IMR-90 (cell line): ENCODE results near the gene OR10A2. TPM values are rescaled to one million over a fixed set of nuclear protein-coding genes. Genes with fewer than 3 reads are reported as not detected.

ENCODE experiments used
- ATAC-seq: fragments of 200-7000 bp; cut with Tn5 transposase; 2 replicates; pipeline ENCODE4 v1.9.1; 2020; ENCODE audit warnings: low read depth, mild to moderate bottlenecking, moderate library complexity
- BruUV-seq: library from RNA; stranded (reverse); fragments of 400-500 nt; replicated peaks from 2 replicates; lab custom pipeline; 2021; lab: Mats Ljungman, UMichigan
- CTCF ChIA-PET: fragments of 300-600 bp; formaldehyde crosslinking; extraction: SDS; loops from one replicate; lab custom pipeline; 2021; ENCODE audit warnings: antibody characterized with exemption; lab: Yijun Ruan, JAX
- POLR2A ChIA-PET: fragments of 300-600 bp; sonication (Branson Sonifier 250); formaldehyde crosslinking; loops from one replicate; lab custom pipeline; 2022; ENCODE audit warnings: antibody characterized with exemption; ENCODE audit not compliant: unreplicated experiment; lab: Charles Lee
- DNase-seq: peaks from one replicate; pipeline ENCODE4 v3.0.0; 2013
- H2AFZ ChIP-seq: replicated peaks from 2 replicates; pipeline ENCODE3; 2013; ENCODE audit warnings: low read length, mild to moderate bottlenecking; ENCODE audit not compliant: poor library complexity
- H2AK5ac ChIP-seq: 2 replicates; pipeline ENCODE4 v1.6.1; 2013; ENCODE audit warnings: low read depth, low read length, inconsistent platforms
- H2AK9ac ChIP-seq: replicated peaks from 2 replicates; pipeline ENCODE3; 2013; ENCODE audit warnings: mild to moderate bottlenecking, low read depth, low read length, moderate library complexity; ENCODE audit not compliant: poor library complexity
- H2BK120ac ChIP-seq: 2 replicates; pipeline ENCODE4 v1.6.1; 2013; ENCODE audit warnings: low read depth, low read length, inconsistent platforms
- H2BK15ac ChIP-seq: 3 replicates; pipeline ENCODE4 v1.6.1; 2013; ENCODE audit warnings: low read depth, low read length, inconsistent platforms
- H2BK20ac ChIP-seq: 2 replicates; pipeline ENCODE4 v1.6.1; 2013; ENCODE audit warnings: low read depth, mild to moderate bottlenecking, inconsistent platforms, low read length, moderate library complexity
- H2BK5ac ChIP-seq: 2 replicates; pipeline ENCODE4 v1.6.1; 2013; ENCODE audit warnings: mild to moderate bottlenecking, low read depth, low read length, inconsistent platforms; ENCODE audit not compliant: poor library complexity, severe bottlenecking
- H3K14ac ChIP-seq: replicated peaks from 2 replicates; pipeline ENCODE4 v1.6.1; 2013; ENCODE audit warnings: low read depth, low read length, inconsistent platforms
- H3K18ac ChIP-seq: 2 replicates; pipeline ENCODE4 v1.6.1; 2013; ENCODE audit warnings: low read depth, low read length, control low read depth
- H3K23ac ChIP-seq: 2 replicates; pipeline ENCODE4 v1.6.1; 2013; ENCODE audit warnings: low read depth, low read length, inconsistent platforms
- H3K27ac ChIP-seq: 2 replicates; pipeline ENCODE4 v1.5.1; 2013; ENCODE audit warnings: mild to moderate bottlenecking, control low read depth, low read length; ENCODE audit not compliant: insufficient read depth
- H3K27me3 ChIP-seq: 2 replicates; pipeline ENCODE4 v1.6.1; 2013; ENCODE audit warnings: low read length; ENCODE audit not compliant: control insufficient read depth, insufficient read depth
- H3K36me3 ChIP-seq: 2 replicates; pipeline ENCODE4 v1.6.1; 2013; ENCODE audit warnings: low read length, mixed read lengths; ENCODE audit not compliant: control insufficient read depth, insufficient read depth
- H3K4ac ChIP-seq: 2 replicates; pipeline ENCODE4 v1.6.1; 2013; ENCODE audit warnings: low read depth, low read length, inconsistent platforms
- H3K4me1 ChIP-seq: 2 replicates; pipeline ENCODE4 v1.6.1; 2013; ENCODE audit warnings: low read length, mixed read lengths; ENCODE audit not compliant: control insufficient read depth, insufficient read depth
- H3K4me2 ChIP-seq: 2 replicates; pipeline ENCODE4 v1.6.1; 2013; ENCODE audit warnings: low read depth, mild to moderate bottlenecking, control low read depth, low read length, moderate library complexity
- H3K4me3 ChIP-seq: 2 replicates; pipeline ENCODE4 v1.5.1; 2013; ENCODE audit warnings: low read depth, mild to moderate bottlenecking, control low read depth, low read length, moderate library complexity; ENCODE audit not compliant: insufficient read depth
- H3K56ac ChIP-seq: 2 replicates; pipeline ENCODE4 v1.6.1; 2013; ENCODE audit warnings: low read length, inconsistent platforms; ENCODE audit not compliant: insufficient read depth; ENCODE audit errors: extremely low read depth
- H3K79me1 ChIP-seq, 2 experiments: 2 replicates each; pipeline ENCODE4 v1.6.1; 2013; ENCODE audit warnings: low read length in 2 of 2, inconsistent platforms in 1 of 2, low read depth in 1 of 2
- H3K9ac ChIP-seq: 2 replicates; pipeline ENCODE4 v1.6.1; 2013; ENCODE audit warnings: low read depth, low read length, control low read depth
- H3K9me1 ChIP-seq: 2 replicates; pipeline ENCODE4 v1.6.1; 2013; ENCODE audit warnings: low read length, inconsistent platforms; ENCODE audit not compliant: insufficient read depth
- H3K9me3 ChIP-seq: 2 replicates; pipeline ENCODE4 v1.6.1; 2013; ENCODE audit warnings: low read length; ENCODE audit not compliant: control insufficient read depth, insufficient read depth
- H4K20me1 ChIP-seq: 2 replicates; pipeline ENCODE4 v1.6.1; 2013; ENCODE audit warnings: low read length, inconsistent platforms; ENCODE audit not compliant: insufficient read depth
- H4K5ac ChIP-seq: 2 replicates; pipeline ENCODE4 v1.6.1; 2013; ENCODE audit warnings: mild to moderate bottlenecking, low read depth, low read length, control low read depth
- H4K8ac ChIP-seq, 2 experiments: 2 replicates each; pipeline ENCODE4 v1.6.1; 2013; ENCODE audit warnings: low read depth in 2 of 2, low read length in 2 of 2, control low read depth in 1 of 2, inconsistent platforms in 1 of 2
- H4K91ac ChIP-seq: 2 replicates; pipeline ENCODE4 v1.6.1; 2013; ENCODE audit warnings: low read depth, low read length, inconsistent platforms; ENCODE audit not compliant: insufficient read depth
- BHLHE40 ChIP-seq: fragments of 150-350 bp; IDR thresholded peaks from 2 replicates; pipeline ENCODE4 v1.6.1; 2016; ENCODE audit warnings: mild to moderate bottlenecking, low read depth, low read length
- CEBPB ChIP-seq: IDR thresholded peaks from 2 replicates; pipeline ENCODE4 v1.6.1; 2012; ENCODE audit warnings: low read depth, low read length, improper control_type of control experiment
- CHD1 ChIP-seq: IDR thresholded peaks from 2 replicates; pipeline ENCODE4 v1.6.1; 2012; ENCODE audit warnings: low read depth, low read length, improper control_type of control experiment
- FOS ChIP-seq: fragments of 150-350 bp; IDR thresholded peaks from 2 replicates; pipeline ENCODE4 v1.6.1; 2016; ENCODE audit warnings: low read depth, low read length
- MAFK ChIP-seq: IDR thresholded peaks from 2 replicates; pipeline ENCODE4 v1.6.1; 2012; ENCODE audit warnings: low read depth, low read length, improper control_type of control experiment
- MAZ ChIP-seq: IDR thresholded peaks from 2 replicates; pipeline ENCODE4 v1.6.1; 2012; ENCODE audit warnings: low read depth, mild to moderate bottlenecking, low read length, improper control_type of control experiment, moderate library complexity, borderline replicate concordance
- NFE2L2 ChIP-seq: fragments of 150-350 bp; IDR thresholded peaks from 2 replicates; pipeline ENCODE4 v1.6.1; 2016; ENCODE audit warnings: low read depth, mild to moderate bottlenecking, low read length
- POLR2A ChIP-seq: IDR thresholded peaks from 2 replicates; pipeline ENCODE4 v1.6.1; 2012; ENCODE audit warnings: mild to moderate bottlenecking, low read depth, low read length
- RAD21 ChIP-seq: IDR thresholded peaks from 2 replicates; pipeline ENCODE4 v1.6.1; 2012; ENCODE audit warnings: low read length, improper control_type of control experiment
- RCOR1 ChIP-seq: IDR thresholded peaks from 2 replicates; pipeline ENCODE4 v1.6.1; 2012; ENCODE audit warnings: mild to moderate bottlenecking, low read length, improper control_type of control experiment; ENCODE audit not compliant: insufficient replicate concordance
- RFX5 ChIP-seq: IDR thresholded peaks from 2 replicates; pipeline ENCODE4 v1.8.0; 2012; ENCODE audit warnings: low read depth, mild to moderate bottlenecking, low read length, moderate library complexity
- SMC3 ChIP-seq: fragments of 150-350 bp; IDR thresholded peaks from 2 replicates; pipeline ENCODE4 v1.6.1; 2016; ENCODE audit warnings: low read depth, mild to moderate bottlenecking, antibody characterized with exemption, low read length, moderate library complexity
- WGBS, 2 experiments: methylation state at CpG; one replicate each; pipeline versions ENCODE4 v1.1.5 to v1.1.7; 2013; ENCODE audit warnings: missing lambda C conversion rate in 2 of 2; ENCODE audit not compliant: insufficient read length in 1 of 2; ENCODE audit errors: extremely low coverage in 2 of 2; 5-methylcytosine and 5-hydroxymethylcytosine counted together
- dilution Hi-C: fragments of 300-500 bp; cut with HindIII; formaldehyde crosslinking; loops from one replicate; pipeline ENCODE4 v1.14.3; 2018; ENCODE audit warnings: low sequenced_read_pairs; ENCODE audit not compliant: unreplicated experiment
- in situ Hi-C: fragments of 300-500 bp; cut with MboI; formaldehyde crosslinking; loops from 3 replicates; pipeline ENCODE4 v1.14.3; 2019; ENCODE audit warnings: low sequenced_read_pairs, inconsistent platforms, mixed read lengths
- intact Hi-C: fragments of 100-400 bp; cut with micrococcal nuclease; formaldehyde crosslinking; loops from 2 replicates; pipeline ENCODE4 v1.10.0; 2022
- polyA plus RNA-seq, 3 experiments: library from polyadenylated mRNA; depleted of rRNA; stranded (reverse); fragments of >200 nt; gene quantifications; 2 replicates each; pipeline ENCODE4 v1.2.3, GENCODE V29; 2012; ENCODE audit warnings: low replicate concordance in 1 of 3
- total RNA-seq: library from RNA; depleted of rRNA; stranded (reverse); fragments of >200 nt; gene quantifications from 2 replicates; pipeline ENCODE4 v1.2.3, GENCODE V29; 2012
- TF ChIP-seq, protein P1 (sequence below): fragments of 150-350 bp; IDR thresholded peaks from 2 replicates; pipeline ENCODE4 v1.6.1; 2017; ENCODE audit warnings: mild to moderate bottlenecking, antibody characterized with exemption, low read length, low read depth
- TF ChIP-seq, protein P2 (sequence below): fragments of 150-350 bp; IDR thresholded peaks from 2 replicates; pipeline ENCODE4 v1.6.1; 2016; ENCODE audit warnings: low read depth, mild to moderate bottlenecking, low read length, moderate library complexity, borderline replicate concordance
- TF ChIP-seq, protein P3 (sequence below): conservative IDR thresholded peaks from 2 replicates; pipeline ENCODE4 v1.5.1; 2012; ENCODE audit warnings: mild to moderate bottlenecking, low read depth, low read length, improper control_type of control experiment

OR10A2 gene
- total and polyA plus RNA-seq, 2 of the 4 experiments (the other 2 are of a cell fraction) = not detected

DNA sequence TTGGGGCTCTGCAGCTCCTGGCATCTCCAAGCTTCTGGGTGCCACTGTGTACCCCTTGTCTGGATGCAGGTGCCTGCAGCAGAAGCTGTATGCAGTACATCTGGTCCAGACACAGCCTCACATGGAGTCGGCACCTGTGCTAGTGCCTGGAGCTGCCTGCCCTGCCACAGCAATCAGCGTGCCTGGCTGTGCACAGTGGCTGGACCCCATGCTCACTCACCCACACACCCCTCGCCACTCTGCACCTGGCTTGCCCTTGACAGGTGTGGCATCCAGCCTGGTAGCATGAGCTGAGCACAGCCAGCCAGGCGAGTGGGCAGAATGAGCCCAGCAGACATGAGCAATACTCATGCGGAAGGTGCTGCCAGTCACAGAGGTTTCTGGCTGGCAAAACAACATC lies 43.9 kb upstream of the OR10A2 start:
- TF ChIP-seq FOS (no peak), NFE2L2 (no peak), CEBPB (no peak), BHLHE40 (no peak), CHD1 (no peak), RFX5 (no peak), RAD21 (no peak), MAZ (no peak), POLR2A (no peak), MAFK (no peak), RCOR1 (no peak), SMC3 (no peak)
- TF ChIP-seq, protein P1, sequence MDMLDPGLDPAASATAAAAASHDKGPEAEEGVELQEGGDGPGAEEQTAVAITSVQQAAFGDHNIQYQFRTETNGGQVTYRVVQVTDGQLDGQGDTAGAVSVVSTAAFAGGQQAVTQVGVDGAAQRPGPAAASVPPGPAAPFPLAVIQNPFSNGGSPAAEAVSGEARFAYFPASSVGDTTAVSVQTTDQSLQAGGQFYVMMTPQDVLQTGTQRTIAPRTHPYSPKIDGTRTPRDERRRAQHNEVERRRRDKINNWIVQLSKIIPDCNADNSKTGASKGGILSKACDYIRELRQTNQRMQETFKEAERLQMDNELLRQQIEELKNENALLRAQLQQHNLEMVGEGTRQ = no peak
- TF ChIP-seq, protein P2, sequence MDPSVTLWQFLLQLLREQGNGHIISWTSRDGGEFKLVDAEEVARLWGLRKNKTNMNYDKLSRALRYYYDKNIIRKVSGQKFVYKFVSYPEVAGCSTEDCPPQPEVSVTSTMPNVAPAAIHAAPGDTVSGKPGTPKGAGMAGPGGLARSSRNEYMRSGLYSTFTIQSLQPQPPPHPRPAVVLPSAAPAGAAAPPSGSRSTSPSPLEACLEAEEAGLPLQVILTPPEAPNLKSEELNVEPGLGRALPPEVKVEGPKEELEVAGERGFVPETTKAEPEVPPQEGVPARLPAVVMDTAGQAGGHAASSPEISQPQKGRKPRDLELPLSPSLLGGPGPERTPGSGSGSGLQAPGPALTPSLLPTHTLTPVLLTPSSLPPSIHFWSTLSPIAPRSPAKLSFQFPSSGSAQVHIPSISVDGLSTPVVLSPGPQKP = no peak
- TF ChIP-seq, protein P3, sequence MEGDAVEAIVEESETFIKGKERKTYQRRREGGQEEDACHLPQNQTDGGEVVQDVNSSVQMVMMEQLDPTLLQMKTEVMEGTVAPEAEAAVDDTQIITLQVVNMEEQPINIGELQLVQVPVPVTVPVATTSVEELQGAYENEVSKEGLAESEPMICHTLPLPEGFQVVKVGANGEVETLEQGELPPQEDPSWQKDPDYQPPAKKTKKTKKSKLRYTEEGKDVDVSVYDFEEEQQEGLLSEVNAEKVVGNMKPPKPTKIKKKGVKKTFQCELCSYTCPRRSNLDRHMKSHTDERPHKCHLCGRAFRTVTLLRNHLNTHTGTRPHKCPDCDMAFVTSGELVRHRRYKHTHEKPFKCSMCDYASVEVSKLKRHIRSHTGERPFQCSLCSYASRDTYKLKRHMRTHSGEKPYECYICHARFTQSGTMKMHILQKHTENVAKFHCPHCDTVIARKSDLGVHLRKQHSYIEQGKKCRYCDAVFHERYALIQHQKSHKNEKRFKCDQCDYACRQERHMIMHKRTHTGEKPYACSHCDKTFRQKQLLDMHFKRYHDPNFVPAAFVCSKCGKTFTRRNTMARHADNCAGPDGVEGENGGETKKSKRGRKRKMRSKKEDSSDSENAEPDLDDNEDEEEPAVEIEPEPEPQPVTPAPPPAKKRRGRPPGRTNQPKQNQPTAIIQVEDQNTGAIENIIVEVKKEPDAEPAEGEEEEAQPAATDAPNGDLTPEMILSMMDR = no peak
- CTCF ChIA-PET = no interaction called here
- H3K4me1 ChIP-seq = no peaks in the 10 kb centered on the region
- no peak overlapping the region for H2BK120ac ChIP-seq
- no peak overlapping the region for H4K8ac ChIP-seq
- H3K9ac ChIP-seq = no peak overlapping the region
- H3K27me3 ChIP-seq = no peaks in the 10 kb centered on the region; the same call in 1 of the 2 replicates
- no peak overlapping the region for H3K4ac ChIP-seq
- dilution Hi-C loops = no loop called here
- no peak for ATAC-seq
- H3K36me3 ChIP-seq = no peaks in the 10 kb centered on the region
- intact Hi-C loops = loop anchor here (10.0 kb wide), 1 partner anchor 276 kb away; no protein-coding TSS in a partner anchor
- H3K18ac ChIP-seq = no peak overlapping the region
- BruUV-seq = no TSS peak
- H3K79me1 ChIP-seq = no peaks in the 10 kb centered on the region
- no peaks in the 10 kb centered on the region for H3K9me1 ChIP-seq
- no peak overlapping the region for H3K4me2 ChIP-seq
- H2BK15ac ChIP-seq = no peak overlapping the region
- in situ Hi-C loops = loop anchor here (25.0 kb wide), 1 partner anchor 618 kb away; no protein-coding TSS in a partner anchor
- H3K4me3 ChIP-seq = no peak overlapping the region
- no peak overlapping the region for H3K23ac ChIP-seq
- DNase-seq = no peak
- H3K9me3 ChIP-seq = no peaks in the 10 kb centered on the region
- H2BK20ac ChIP-seq = no peak overlapping the region
- 100% methylated on average over 1 of the region's 5 CpGs; no CpG with 5 or more reads in 1 of the 2 experiments for WGBS, 2 experiments
- no peak overlapping the region for H4K5ac ChIP-seq
- no peak overlapping the region for H2AK5ac ChIP-seq
- no peak overlapping the region for H2AFZ ChIP-seq
- no peak overlapping the region for H3K14ac ChIP-seq
- H2AK9ac ChIP-seq = no peak overlapping the region
- no peaks in the 10 kb centered on the region for H4K20me1 ChIP-seq
- POLR2A ChIA-PET = no interaction called here
- no peak overlapping the region for H3K27ac ChIP-seq
- no peak overlapping the region for H2BK5ac ChIP-seq
- H3K56ac ChIP-seq = no peak overlapping the region
- H4K91ac ChIP-seq = no peak overlapping the region
